H1 (cell line): ENCODE measurements around the gene EVPL. TPM values are rescaled to one million over a fixed set of nuclear protein-coding genes. Genes with fewer than 3 reads are reported as not detected.

Experiments used
- polyA plus RNA-seq, 7 experiments: library from polyadenylated mRNA; depleted of rRNA in 3 of 7; stranded (reverse) in 5 of 7; unstranded in 2 of 7; fragments of >200 nt in 5 of 7; fragments of 200-250 nt in 2 of 7; gene quantifications; 1 replicate in 5 of 7; 2 replicates in 1 of 7; 4 replicates in 1 of 7; pipeline versions ENCODE4 v1.2.1 to v1.2.3, GENCODE V29; 2011 to 2013; ENCODE audit warnings: missing spikeins in 2 of 7, mixed read lengths in 2 of 7
- total RNA-seq: library from RNA; stranded (reverse); fragmentation: NEBNext Ultra II Directional; extraction: Animal tissue kit (Norgen Biotek cat#: 25700); gene quantifications from 2 replicates; pipeline ENCODE4 v1.2.1, GENCODE V29; 2021

The EVPL gene
- total and polyA plus RNA-seq, 2 of the 8 experiments (the other 6 are each of a cell fraction or from before 2014, with no cell fraction given): 0.20 to 0.99 TPM

Other genes with a start within 250 kb of the EVPL start
- 33.0 and 33.3 TPM in 2 replicates for gene UNK, start 242.5 kb downstream of the EVPL start, total RNA-seq
- gene UNK, start 242.5 kb downstream of the EVPL start, polyA plus RNA-seq (2011; rRNA removed): 24.2 and 28.9 TPM in 2 replicates
- 7.5 and 8.4 TPM in 2 replicates for gene UNC13D, start 182.9 kb downstream of the EVPL start, total RNA-seq
- gene UNC13D, start 182.9 kb downstream of the EVPL start, polyA plus RNA-seq (2011; rRNA removed): 3.6 and 5.2 TPM in 2 replicates
- gene WBP2, start 172.0 kb downstream of the EVPL start, total RNA-seq: 61.8 and 71.2 TPM in 2 replicates
- 48.2 and 72.0 TPM in 2 replicates for gene WBP2, start 172.0 kb downstream of the EVPL start, polyA plus RNA-seq (2011; rRNA removed)
- gene TRIM47, start 148.7 kb downstream of the EVPL start, total RNA-seq: 5.1 and 6.4 TPM in 2 replicates
- gene TRIM47, start 148.7 kb downstream of the EVPL start, polyA plus RNA-seq (2011; rRNA removed): 6.3 and 11.6 TPM in 2 replicates
- gene TRIM65, start 130.4 kb downstream of the EVPL start, total RNA-seq: 47.7 and 48.6 TPM in 2 replicates
- gene TRIM65, start 130.4 kb downstream of the EVPL start, polyA plus RNA-seq (2011; rRNA removed): 21.2 and 25.6 TPM in 2 replicates
- 125 and 132 TPM in 2 replicates for gene MRPL38, start 122.4 kb downstream of the EVPL start, total RNA-seq
- 78.4 and 138 TPM in 2 replicates for gene MRPL38, start 122.4 kb downstream of the EVPL start, polyA plus RNA-seq (2011; rRNA removed)
- 13.1 and 13.8 TPM in 2 replicates for gene FBF1, start 86.3 kb downstream of the EVPL start, total RNA-seq
- 8.1 and 12.5 TPM in 2 replicates for gene FBF1, start 86.3 kb downstream of the EVPL start, polyA plus RNA-seq (2011; rRNA removed)
- 27.4 and 30.4 TPM in 2 replicates for gene ACOX1, start 48.1 kb downstream of the EVPL start, total RNA-seq
- gene ACOX1, start 48.1 kb downstream of the EVPL start, polyA plus RNA-seq (2011; rRNA removed): 10.2 and 10.5 TPM in 2 replicates
- 15.9 and 17.6 TPM in 2 replicates for gene TEN1, start 48.1 kb downstream of the EVPL start, total RNA-seq
- 18.7 and 24.5 TPM in 2 replicates for gene TEN1, start 48.1 kb downstream of the EVPL start, polyA plus RNA-seq (2011; rRNA removed)
- 7.4 and 10.0 TPM in 2 replicates for gene CDK3, start 26.5 kb downstream of the EVPL start, total RNA-seq
- gene CDK3, start 26.5 kb downstream of the EVPL start, polyA plus RNA-seq (2011; rRNA removed): 14.6 and 20.1 TPM in 2 replicates
- 83.5 and 84.6 TPM in 2 replicates for gene SRP68, start 45.2 kb upstream of the EVPL start, total RNA-seq
- 50.0 and 57.7 TPM in 2 replicates for gene SRP68, start 45.2 kb upstream of the EVPL start, polyA plus RNA-seq (2011; rRNA removed)
- 0.86 and 1.0 TPM in 2 replicates for gene GALR2, start 47.5 kb upstream of the EVPL start, total RNA-seq
- 2.2 and 2.5 TPM in 2 replicates for gene GALR2, start 47.5 kb upstream of the EVPL start, polyA plus RNA-seq (2011; rRNA removed)
- 0.26 TPM in 1 of 2 replicates, not detected in the other for gene ZACN, start 51.9 kb upstream of the EVPL start, total RNA-seq
- gene ZACN, start 51.9 kb upstream of the EVPL start, polyA plus RNA-seq (2011; rRNA removed): not detected in 2 replicates
- 92.6 and 95.3 TPM in 2 replicates for gene EXOC7, start 76.5 kb upstream of the EVPL start, total RNA-seq
- 77.1 and 83.3 TPM in 2 replicates for gene EXOC7, start 76.5 kb upstream of the EVPL start, polyA plus RNA-seq (2011; rRNA removed)
- 4.9 and 5.4 TPM in 2 replicates for gene FOXJ1, start 113.9 kb upstream of the EVPL start, total RNA-seq
- 4.6 and 4.7 TPM in 2 replicates for gene FOXJ1, start 113.9 kb upstream of the EVPL start, polyA plus RNA-seq (2011; rRNA removed)
- gene RNF157, start 213.2 kb upstream of the EVPL start, total RNA-seq: 13.4 and 14.9 TPM in 2 replicates
- 16.7 and 20.2 TPM in 2 replicates for gene RNF157, start 213.2 kb upstream of the EVPL start, polyA plus RNA-seq (2011; rRNA removed)
- gene UBALD2, start 238.0 kb upstream of the EVPL start, total RNA-seq: 22.6 and 25.6 TPM in 2 replicates
- gene UBALD2, start 238.0 kb upstream of the EVPL start, polyA plus RNA-seq (2011; rRNA removed): 17.8 and 26.8 TPM in 2 replicates